RWPE2 (cell line): ENCODE results near the gene PRDM16.

Experiments
- ATAC-seq: fragments of 200-7000 bp; cut with Tn5 transposase; 3 replicates; pipeline ENCODE4 v1.9.1; 2021; ENCODE audit warnings: low read depth
- DNase-seq: peaks from one replicate; pipeline ENCODE4 v3.0.0-alpha.2; 2020; ENCODE audit warnings: low spot score
- H3K27ac ChIP-seq: fragments of 450-650 bp; 2 replicates; pipeline ENCODE4 v1.5.1; 2017; ENCODE audit warnings: mild to moderate bottlenecking; ENCODE audit not compliant: poor library complexity, severe bottlenecking
- H3K27me3 ChIP-seq: fragments of 250-450 bp; sonication (Bioruptor Pico); 2 replicates; pipeline ENCODE4 v1.5.1; 2021; ENCODE audit warnings: mild to moderate bottlenecking, moderate library complexity; ENCODE audit not compliant: insufficient read depth, poor library complexity, severe bottlenecking
- H3K36me3 ChIP-seq: fragments of 250-450 bp; sonication (Bioruptor Pico); 2 replicates; pipeline ENCODE4 v1.5.1; 2020; ENCODE audit warnings: low read depth, mild to moderate bottlenecking, moderate library complexity
- H3K4me1 ChIP-seq: fragments of 250-450 bp; sonication (Bioruptor Pico); 2 replicates; pipeline ENCODE4 v1.5.1; 2021; ENCODE audit warnings: mild to moderate bottlenecking, moderate library complexity; ENCODE audit not compliant: insufficient read depth, poor library complexity, severe bottlenecking
- H3K4me3 ChIP-seq: fragments of 250-450 bp; sonication (Bioruptor Pico); 2 replicates; pipeline ENCODE4 v1.5.1; 2021; ENCODE audit warnings: mild to moderate bottlenecking, moderate library complexity; ENCODE audit not compliant: severe bottlenecking
- H3K9me3 ChIP-seq: fragments of 250-450 bp; sonication (Bioruptor Pico); 2 replicates; pipeline ENCODE4 v1.5.1; 2021; ENCODE audit warnings: mild to moderate bottlenecking, moderate library complexity; ENCODE audit not compliant: severe bottlenecking
- TF ChIP-seq, protein P1 (sequence below): fragments of 450-650 bp; IDR thresholded peaks from one replicate; pipeline ENCODE4 v1.5.1; 2017; ENCODE audit warnings: mild to moderate bottlenecking, moderate library complexity; ENCODE audit not compliant: poor library complexity, severe bottlenecking

The PRDM16 gene

DNA sequence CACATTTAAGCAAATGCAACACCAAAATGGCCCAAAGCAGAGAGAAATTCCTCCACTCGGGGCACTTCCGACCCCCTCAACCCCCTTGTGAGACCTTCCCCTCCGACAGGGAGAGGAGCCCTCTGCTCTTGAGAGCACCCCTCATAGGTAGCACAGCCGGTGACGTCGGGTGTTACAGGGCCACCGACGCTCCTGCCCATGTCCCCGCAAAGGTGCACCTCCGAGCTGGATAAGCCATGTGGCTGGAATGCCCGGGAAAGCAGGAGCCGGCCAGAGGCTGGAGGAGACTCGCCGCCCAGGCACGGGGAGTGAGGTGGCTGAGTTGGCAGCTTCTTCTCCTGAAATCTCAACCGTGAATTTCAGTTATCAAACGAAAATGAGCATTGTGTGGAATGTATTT is 318.4 kb downstream of the PRDM16 start:
- no peak overlapping the region for H3K27ac ChIP-seq
- ATAC-seq (no peak), DNase-seq (no peak)
- H3K27me3 ChIP-seq = peaks cover 61% of the 10 kb centered on the region
- no peak overlapping the region for H3K4me3 ChIP-seq
- TF ChIP-seq, protein P1, sequence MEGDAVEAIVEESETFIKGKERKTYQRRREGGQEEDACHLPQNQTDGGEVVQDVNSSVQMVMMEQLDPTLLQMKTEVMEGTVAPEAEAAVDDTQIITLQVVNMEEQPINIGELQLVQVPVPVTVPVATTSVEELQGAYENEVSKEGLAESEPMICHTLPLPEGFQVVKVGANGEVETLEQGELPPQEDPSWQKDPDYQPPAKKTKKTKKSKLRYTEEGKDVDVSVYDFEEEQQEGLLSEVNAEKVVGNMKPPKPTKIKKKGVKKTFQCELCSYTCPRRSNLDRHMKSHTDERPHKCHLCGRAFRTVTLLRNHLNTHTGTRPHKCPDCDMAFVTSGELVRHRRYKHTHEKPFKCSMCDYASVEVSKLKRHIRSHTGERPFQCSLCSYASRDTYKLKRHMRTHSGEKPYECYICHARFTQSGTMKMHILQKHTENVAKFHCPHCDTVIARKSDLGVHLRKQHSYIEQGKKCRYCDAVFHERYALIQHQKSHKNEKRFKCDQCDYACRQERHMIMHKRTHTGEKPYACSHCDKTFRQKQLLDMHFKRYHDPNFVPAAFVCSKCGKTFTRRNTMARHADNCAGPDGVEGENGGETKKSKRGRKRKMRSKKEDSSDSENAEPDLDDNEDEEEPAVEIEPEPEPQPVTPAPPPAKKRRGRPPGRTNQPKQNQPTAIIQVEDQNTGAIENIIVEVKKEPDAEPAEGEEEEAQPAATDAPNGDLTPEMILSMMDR = no peak
- H3K4me1 ChIP-seq = no peaks in the 10 kb centered on the region
- H3K36me3 ChIP-seq = no peaks in the 10 kb centered on the region
- H3K9me3 ChIP-seq = no peaks in the 10 kb centered on the region

DNA sequence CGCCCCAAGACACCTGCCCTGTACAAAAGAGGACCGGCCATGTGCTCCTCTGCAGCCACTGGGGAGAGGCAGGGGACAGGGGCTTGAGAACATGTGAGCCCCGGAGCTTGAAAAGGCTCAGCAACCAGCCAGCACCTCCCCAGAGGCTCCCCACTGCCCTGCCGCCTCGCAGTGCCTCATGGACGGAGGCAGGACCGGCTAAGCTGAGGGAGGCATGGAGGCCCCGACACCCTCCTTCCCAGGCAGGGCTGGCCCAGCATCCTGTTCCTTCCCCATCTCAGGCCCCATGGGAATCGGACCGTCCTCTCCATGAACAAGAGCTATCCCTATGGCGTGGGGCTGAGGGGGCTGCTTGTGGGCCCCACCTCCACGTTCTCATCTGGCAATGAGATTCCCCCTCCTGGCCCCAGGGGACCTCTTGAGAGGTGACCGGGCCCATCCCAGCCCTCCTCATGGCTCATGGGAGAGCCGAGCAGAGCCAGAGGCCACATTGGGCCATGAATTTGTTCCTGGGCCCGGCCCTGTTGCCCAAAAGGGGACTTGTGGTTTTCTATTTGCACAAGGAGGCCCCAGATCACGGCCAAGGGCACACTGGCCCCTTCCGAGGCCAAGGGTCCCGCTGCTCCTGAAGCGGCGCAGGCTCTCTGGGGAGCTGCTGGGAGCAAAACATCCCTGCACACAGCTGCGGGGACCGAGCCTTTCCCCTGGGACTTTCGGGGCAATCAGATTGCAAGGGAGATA is 320.3 kb downstream of the PRDM16 start:
- no peak for ATAC-seq
- Histone ChIP-seq H3K27ac (no peak overlapping the region), H3K4me1 (no peaks in the 10 kb centered on the region), H3K36me3 (no peaks in the 10 kb centered on the region), H3K27me3 (peaks cover 80% of the 10 kb centered on the region), H3K4me3 (no peak overlapping the region), H3K9me3 (no peaks in the 10 kb centered on the region)
- TF ChIP-seq, protein P1 = no peak
- DNase-seq = no peak

DNA sequence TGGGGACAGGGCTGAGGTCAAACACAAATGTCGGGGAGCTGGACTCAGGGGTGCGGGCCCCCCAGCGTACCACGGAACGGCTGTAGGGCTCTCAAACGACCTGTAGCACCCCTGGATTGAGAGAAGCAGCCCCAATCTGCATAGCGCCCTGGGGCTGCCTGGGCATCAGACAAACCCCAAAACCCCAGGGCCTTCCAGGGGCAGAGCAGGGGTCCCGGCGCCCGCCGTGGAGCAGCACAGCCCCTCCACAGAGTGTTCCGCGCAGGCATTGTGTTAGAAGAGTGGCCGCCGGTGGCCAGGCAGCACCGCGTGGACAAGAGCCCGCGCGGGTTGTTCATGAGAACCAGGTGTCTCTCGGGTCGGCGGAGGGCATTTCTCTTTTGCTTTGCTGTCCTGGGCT is 321.3 kb downstream of the PRDM16 start:
- no peaks in the 10 kb centered on the region for H3K36me3 ChIP-seq
- ATAC-seq (no peak), DNase-seq (no peak)
- H3K4me3 ChIP-seq = no peak overlapping the region
- TF ChIP-seq, protein P1 = no peak
- no peaks in the 10 kb centered on the region for H3K9me3 ChIP-seq
- no peaks in the 10 kb centered on the region for H3K4me1 ChIP-seq
- H3K27me3 ChIP-seq = peaks cover 88% of the 10 kb centered on the region
- no peak overlapping the region for H3K27ac ChIP-seq

DNA sequence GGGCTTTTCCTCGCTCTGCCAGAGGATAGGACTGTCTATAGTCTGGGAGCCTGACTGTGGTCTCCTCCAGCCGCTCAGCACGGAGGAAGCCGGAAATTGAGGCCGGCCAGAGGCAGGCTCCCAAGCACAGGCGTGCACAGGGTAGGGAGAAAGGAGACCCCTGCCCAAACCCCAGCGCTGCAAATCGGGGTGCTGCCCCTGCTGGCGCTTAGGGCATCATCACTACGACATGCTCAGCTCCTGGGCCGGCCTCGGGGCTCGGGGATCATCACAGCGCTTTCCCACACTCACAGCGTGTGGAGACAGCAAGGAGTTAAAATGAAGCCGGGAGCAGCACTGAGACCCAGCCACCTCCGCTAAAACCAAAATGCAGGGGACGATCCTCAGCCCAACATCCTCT is 322.7 kb downstream of the PRDM16 start:
- TF ChIP-seq, protein P1 = no peak
- Histone ChIP-seq H3K27ac (no peak overlapping the region), H3K4me1 (no peaks in the 10 kb centered on the region), H3K36me3 (no peaks in the 10 kb centered on the region), H3K9me3 (no peaks in the 10 kb centered on the region), H3K27me3 (peaks cover 94% of the 10 kb centered on the region), H3K4me3 (no peak overlapping the region)
- no peak for ATAC-seq
- no peak for DNase-seq
